Liver (tissue), 9 donors: ENCODE results near the gene NWD2. TPM values are rescaled to one million over a fixed set of nuclear protein-coding genes. Genes with fewer than 3 reads are reported as not detected.

Source experiments
- DNase-seq: peaks from one replicate; pipeline ENCODE4 v3.0.0-alpha.2; 2017; ENCODE audit warnings: low spot score
- H3K27ac ChIP-seq, 2 donors: one replicate each; pipeline ENCODE4 v1.7.0; 2013; ENCODE audit warnings: inconsistent platforms in 2 of 2, low read length in 2 of 2, control low read depth in 1 of 2, low read depth in 1 of 2, mild to moderate bottlenecking in 1 of 2
- H3K27me3 ChIP-seq, 4 donors: one replicate each; pipeline versions ENCODE4 v1.6.1 to v1.7.0; 2013; ENCODE audit warnings: low read length in 3 of 4, inconsistent platforms in 1 of 4, mild to moderate bottlenecking in 1 of 4, moderate library complexity in 1 of 4; ENCODE audit not compliant: control insufficient read depth in 4 of 4, insufficient read depth in 4 of 4
- H3K36me3 ChIP-seq, 4 donors: one replicate each; pipeline versions ENCODE4 v1.6.1 to v1.7.0; 2013; ENCODE audit warnings: low read length in 3 of 4, mild to moderate bottlenecking in 3 of 4, low read depth in 1 of 4, moderate library complexity in 1 of 4; ENCODE audit not compliant: control insufficient read depth in 4 of 4, insufficient read depth in 3 of 4
- H3K4me1 ChIP-seq, 4 donors: one replicate each; pipeline versions ENCODE4 v1.6.1 to v1.7.0; 2013; ENCODE audit warnings: low read length in 3 of 4, mild to moderate bottlenecking in 3 of 4, moderate library complexity in 1 of 4; ENCODE audit not compliant: control insufficient read depth in 4 of 4, insufficient read depth in 4 of 4
- H3K4me3 ChIP-seq, 3 donors: one replicate each; pipeline versions ENCODE4 v1.6.1 to v1.7.0; 2013; ENCODE audit warnings: low read length in 3 of 3, control low read depth in 1 of 3, low read depth in 1 of 3, mild to moderate bottlenecking in 1 of 3
- H3K9ac ChIP-seq, 2 donors: one replicate each; pipeline ENCODE4 v1.7.0; 2013; ENCODE audit warnings: low read length in 2 of 2, mild to moderate bottlenecking in 2 of 2, moderate library complexity in 2 of 2, control low read depth in 1 of 2, low read depth in 1 of 2
- H3K9me3 ChIP-seq, 4 donors: one replicate each; pipeline versions ENCODE4 v1.6.1 to v1.7.0; 2013; ENCODE audit warnings: low read length in 3 of 4; ENCODE audit not compliant: control insufficient read depth in 4 of 4
- EGR1 ChIP-seq, 2 donors: IDR thresholded peaks; 2 replicates each; pipeline ENCODE4 v1.6.1; 2016 to 2018; ENCODE audit warnings: antibody characterized with exemption in 2 of 2, low read depth in 2 of 2
- FOXA1 ChIP-seq: IDR thresholded peaks from 2 replicates; pipeline ENCODE4 v1.6.1; 2016; ENCODE audit warnings: antibody characterized with exemption
- GABPA ChIP-seq, 2 donors: IDR thresholded peaks in 1 of 2; conservative IDR thresholded peaks in 1 of 2; 2 replicates each; pipeline ENCODE4 v1.6.1; 2016; ENCODE audit warnings: antibody characterized with exemption in 2 of 2, mild to moderate bottlenecking in 1 of 2, moderate library complexity in 1 of 2
- HNF4G ChIP-seq: IDR thresholded peaks from 2 replicates; pipeline ENCODE4 v1.6.1; 2016; ENCODE audit warnings: antibody characterized with exemption
- NR2F2 ChIP-seq: IDR thresholded peaks from 2 replicates; pipeline ENCODE4 v1.6.1; 2016; ENCODE audit warnings: antibody characterized with exemption
- YY1 ChIP-seq: IDR thresholded peaks from 2 replicates; pipeline ENCODE4 v1.6.1; 2016; ENCODE audit warnings: antibody characterized with exemption, mild to moderate bottlenecking
- WGBS: extraction: QIAGEN DNeasy Blood & Tissue Kit; methylation state at CpG from one replicate; pipeline ENCODE4 v1.1.7; 2013; 5-methylcytosine and 5-hydroxymethylcytosine counted together
- polyA plus RNA-seq, 2 donors: library from polyadenylated mRNA; stranded (reverse) in 1 of 2; unstranded in 1 of 2; fragments of 200-250 nt in 1 of 2; fragments of >200 nt in 1 of 2; fragmentation: Nextera tagmentation in 1 of 2; extraction: Ambion mirVana in 1 of 2; gene quantifications; one replicate each; pipeline versions ENCODE4 v1.2.1 to v1.2.3, GENCODE V29; 2013 to 2015
- total RNA-seq, 2 donors: library from RNA; depleted of rRNA; stranded (reverse); fragments of >200 nt; gene quantifications; one replicate each; pipeline ENCODE4 v1.2.3, GENCODE V29; 2014
- TF ChIP-seq, protein P1 (sequence below): IDR thresholded peaks from 2 replicates; pipeline ENCODE4 v1.6.1; 2016; ENCODE audit warnings: antibody characterized with exemption
- TF ChIP-seq, protein P2 (sequence below): fragments of 150-350 bp; IDR thresholded peaks from 2 replicates; pipeline ENCODE4 v1.5.1; 2017; ENCODE audit warnings: improper control_type of control experiment, low read depth, low read length; ENCODE audit not compliant: missing input control
- TF ChIP-seq, protein P3 (sequence below): IDR thresholded peaks from 2 replicates; pipeline ENCODE4 v1.6.1; 2016; ENCODE audit warnings: antibody characterized with exemption, mild to moderate bottlenecking
- TF ChIP-seq, protein P4 (sequence below): IDR thresholded peaks from 2 replicates; pipeline ENCODE4 v1.6.1; 2016; ENCODE audit warnings: antibody characterized with exemption
- donor health status: healthy.
- donor health status: healthy.
- donor health status: healthy.
- donor health status: healthy.
- donor health status: healthy.

Gene NWD2
- total and polyA plus RNA-seq, 4 donors, result 0.08 to 0.37 TPM; not detected in 2

- TF ChIP-seq, protein P1, sequence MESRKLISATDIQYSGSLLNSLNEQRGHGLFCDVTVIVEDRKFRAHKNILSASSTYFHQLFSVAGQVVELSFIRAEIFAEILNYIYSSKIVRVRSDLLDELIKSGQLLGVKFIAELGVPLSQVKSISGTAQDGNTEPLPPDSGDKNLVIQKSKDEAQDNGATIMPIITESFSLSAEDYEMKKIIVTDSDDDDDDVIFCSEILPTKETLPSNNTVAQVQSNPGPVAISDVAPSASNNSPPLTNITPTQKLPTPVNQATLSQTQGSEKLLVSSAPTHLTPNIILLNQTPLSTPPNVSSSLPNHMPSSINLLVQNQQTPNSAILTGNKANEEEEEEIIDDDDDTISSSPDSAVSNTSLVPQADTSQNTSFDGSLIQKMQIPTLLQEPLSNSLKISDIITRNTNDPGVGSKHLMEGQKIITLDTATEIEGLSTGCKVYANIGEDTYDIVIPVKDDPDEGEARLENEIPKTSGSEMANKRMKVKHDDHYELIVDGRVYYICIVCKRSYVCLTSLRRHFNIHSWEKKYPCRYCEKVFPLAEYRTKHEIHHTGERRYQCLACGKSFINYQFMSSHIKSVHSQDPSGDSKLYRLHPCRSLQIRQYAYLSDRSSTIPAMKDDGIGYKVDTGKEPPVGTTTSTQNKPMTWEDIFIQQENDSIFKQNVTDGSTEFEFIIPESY, result no peak
- TF ChIP-seq, protein P2, sequence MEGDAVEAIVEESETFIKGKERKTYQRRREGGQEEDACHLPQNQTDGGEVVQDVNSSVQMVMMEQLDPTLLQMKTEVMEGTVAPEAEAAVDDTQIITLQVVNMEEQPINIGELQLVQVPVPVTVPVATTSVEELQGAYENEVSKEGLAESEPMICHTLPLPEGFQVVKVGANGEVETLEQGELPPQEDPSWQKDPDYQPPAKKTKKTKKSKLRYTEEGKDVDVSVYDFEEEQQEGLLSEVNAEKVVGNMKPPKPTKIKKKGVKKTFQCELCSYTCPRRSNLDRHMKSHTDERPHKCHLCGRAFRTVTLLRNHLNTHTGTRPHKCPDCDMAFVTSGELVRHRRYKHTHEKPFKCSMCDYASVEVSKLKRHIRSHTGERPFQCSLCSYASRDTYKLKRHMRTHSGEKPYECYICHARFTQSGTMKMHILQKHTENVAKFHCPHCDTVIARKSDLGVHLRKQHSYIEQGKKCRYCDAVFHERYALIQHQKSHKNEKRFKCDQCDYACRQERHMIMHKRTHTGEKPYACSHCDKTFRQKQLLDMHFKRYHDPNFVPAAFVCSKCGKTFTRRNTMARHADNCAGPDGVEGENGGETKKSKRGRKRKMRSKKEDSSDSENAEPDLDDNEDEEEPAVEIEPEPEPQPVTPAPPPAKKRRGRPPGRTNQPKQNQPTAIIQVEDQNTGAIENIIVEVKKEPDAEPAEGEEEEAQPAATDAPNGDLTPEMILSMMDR, result no peak
- TF ChIP-seq NR2F2, result no peak
These were observed 229.3 kb downstream of the NWD2 start (continued) for GRCh38 chr4:37473807-37474206.

- TF ChIP-seq FOXA1, result no peak
- TF ChIP-seq, protein P3, sequence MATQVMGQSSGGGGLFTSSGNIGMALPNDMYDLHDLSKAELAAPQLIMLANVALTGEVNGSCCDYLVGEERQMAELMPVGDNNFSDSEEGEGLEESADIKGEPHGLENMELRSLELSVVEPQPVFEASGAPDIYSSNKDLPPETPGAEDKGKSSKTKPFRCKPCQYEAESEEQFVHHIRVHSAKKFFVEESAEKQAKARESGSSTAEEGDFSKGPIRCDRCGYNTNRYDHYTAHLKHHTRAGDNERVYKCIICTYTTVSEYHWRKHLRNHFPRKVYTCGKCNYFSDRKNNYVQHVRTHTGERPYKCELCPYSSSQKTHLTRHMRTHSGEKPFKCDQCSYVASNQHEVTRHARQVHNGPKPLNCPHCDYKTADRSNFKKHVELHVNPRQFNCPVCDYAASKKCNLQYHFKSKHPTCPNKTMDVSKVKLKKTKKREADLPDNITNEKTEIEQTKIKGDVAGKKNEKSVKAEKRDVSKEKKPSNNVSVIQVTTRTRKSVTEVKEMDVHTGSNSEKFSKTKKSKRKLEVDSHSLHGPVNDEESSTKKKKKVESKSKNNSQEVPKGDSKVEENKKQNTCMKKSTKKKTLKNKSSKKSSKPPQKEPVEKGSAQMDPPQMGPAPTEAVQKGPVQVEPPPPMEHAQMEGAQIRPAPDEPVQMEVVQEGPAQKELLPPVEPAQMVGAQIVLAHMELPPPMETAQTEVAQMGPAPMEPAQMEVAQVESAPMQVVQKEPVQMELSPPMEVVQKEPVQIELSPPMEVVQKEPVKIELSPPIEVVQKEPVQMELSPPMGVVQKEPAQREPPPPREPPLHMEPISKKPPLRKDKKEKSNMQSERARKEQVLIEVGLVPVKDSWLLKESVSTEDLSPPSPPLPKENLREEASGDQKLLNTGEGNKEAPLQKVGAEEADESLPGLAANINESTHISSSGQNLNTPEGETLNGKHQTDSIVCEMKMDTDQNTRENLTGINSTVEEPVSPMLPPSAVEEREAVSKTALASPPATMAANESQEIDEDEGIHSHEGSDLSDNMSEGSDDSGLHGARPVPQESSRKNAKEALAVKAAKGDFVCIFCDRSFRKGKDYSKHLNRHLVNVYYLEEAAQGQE, result no peak
- no peak for TF ChIP-seq HNF4G
- no peak for TF ChIP-seq YY1
- no peak for TF ChIP-seq NR2F2
- TF ChIP-seq GABPA (IDR thresholded peaks at IDR 0.05 in 1 of 2, conservative IDR thresholded peaks at IDR 0.05 in 1 of 2), result no peak
- TF ChIP-seq EGR1 (IDR thresholded peaks at IDR 0.05; ENCODE audit: low read depth in 2 of 2), result no peak
- TF ChIP-seq, protein P1, result no peak
- TF ChIP-seq, protein P2, result no peak
- TF ChIP-seq, protein P4, sequence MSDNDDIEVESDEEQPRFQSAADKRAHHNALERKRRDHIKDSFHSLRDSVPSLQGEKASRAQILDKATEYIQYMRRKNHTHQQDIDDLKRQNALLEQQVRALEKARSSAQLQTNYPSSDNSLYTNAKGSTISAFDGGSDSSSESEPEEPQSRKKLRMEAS, result no peak
- 56% methylated on average over 1 of the region's 1 CpG for WGBS
- Histone ChIP-seq H3K36me3 (no peaks in the 10 kb centered on the region), H3K27me3 (no peaks in the 10 kb centered on the region), H3K4me1 (peaks cover 0 to 8% (median 2%) of the 10 kb centered on the region in 4 donors), H3K27ac (no peak overlapping the region), H3K9me3 (no peaks in the 10 kb centered on the region), H3K9ac (no peak overlapping the region), H3K4me3 (no peak overlapping the region)
- DNase-seq, result no peak
These were observed 230.5 kb downstream of the NWD2 start for GRCh38 chr4:37475087-37475486.
